Neural cell (in vitro differentiated cells): ENCODE data around the gene SURF2.

Experiments used
- CTCF ChIP-seq: fragments of 450-650 bp; IDR thresholded peaks from 2 replicates; pipeline ENCODE4 v1.5.1; 2014; ENCODE audit warnings: antibody characterized with exemption, mild to moderate bottlenecking, moderate library complexity; ENCODE audit not compliant: poor library complexity, severe bottlenecking
- EP300 ChIP-seq: fragments of 450-650 bp; conservative IDR thresholded peaks from 2 replicates; pipeline ENCODE4 v1.6.1; 2014; ENCODE audit warnings: antibody characterized with exemption, mild to moderate bottlenecking, moderate library complexity; ENCODE audit not compliant: poor library complexity, severe bottlenecking
- EZH2 ChIP-seq: fragments of 200-600, 300-800 bp; shearing (Covaris generic), sonication (generic); IDR thresholded peaks from 2 replicates; pipeline ENCODE4 v1.6.1; 2014; ENCODE audit warnings: antibody characterized with exemption, low read length, borderline replicate concordance, mild to moderate bottlenecking; ENCODE audit not compliant: insufficient read depth, poor library complexity, severe bottlenecking
- SMC3 ChIP-seq: fragments of 450-650 bp; conservative IDR thresholded peaks from 2 replicates; pipeline ENCODE4 v1.6.1; 2014; ENCODE audit warnings: antibody characterized with exemption, mild to moderate bottlenecking, moderate library complexity; ENCODE audit not compliant: poor library complexity
- TAF1 ChIP-seq: IDR thresholded peaks from 2 replicates; pipeline ENCODE4 v1.6.1; 2012; ENCODE audit warnings: low read depth

- TF ChIP-seq CTCF (no peak), EZH2 (no peak), TAF1 (no peak), SMC3 (no peak), EP300 (no peak)
Measured at GRCh38 chr9:133389025-133389557, 32.7 kb downstream of the SURF2 start.
